CD4-positive, alpha-beta T cell (primary cell): ENCODE data around the gene FUT4. TPM values are rescaled to one million over a fixed set of nuclear protein-coding genes. Genes with fewer than 3 reads are reported as not detected.
"Not testable (repeated sequence)": the region's sequence is repeated elsewhere in the genome, so short reads cannot be mapped to it uniquely, and the experiment has no call there.

Experiments
- ATAC-seq: fragments of 200-7000 bp; cut with Tn5 transposase; one replicate; pipeline ENCODE4 v1.10.0; 2022; ENCODE audit warnings: mild to moderate bottlenecking; ENCODE audit not compliant: poor library complexity
- CTCF ChIA-PET: fragments of 350-600 bp; sonication (Branson Sonifier 250); formaldehyde crosslinking; loops from one replicate; lab custom pipeline; 2021; ENCODE audit warnings: antibody characterized with exemption, inconsistent platforms; lab: Charles Lee
- POLR2A ChIA-PET: fragments of 350-600 bp; sonication (Branson Sonifier 250); formaldehyde crosslinking; loops from one replicate; lab custom pipeline; 2021; ENCODE audit warnings: antibody characterized with exemption, inconsistent platforms; lab: Charles Lee
- DNase-seq, 14 experiments: peaks; one replicate each; pipeline ENCODE4 v3.0.0-alpha.2; 2013 to 2020; ENCODE audit warnings: mixed read lengths in 2 of 14
- H3K27ac ChIP-seq, 2 donors: one replicate each; pipeline versions ENCODE4 v1.5.1 to v1.7.0; 2013; ENCODE audit warnings: low read length in 2 of 2, low read depth in 1 of 2, mild to moderate bottlenecking in 1 of 2
- H3K27me3 ChIP-seq, 2 experiments: 1 replicate in 1 of 2; 2 replicates in 1 of 2; pipeline versions ENCODE4 v1.6.1 to v1.7.0; 2013; ENCODE audit warnings: low read length in 2 of 2, control low read depth in 1 of 2, mild to moderate bottlenecking in 1 of 2, moderate library complexity in 1 of 2; ENCODE audit not compliant: insufficient read depth in 2 of 2, control insufficient read depth in 1 of 2
- H3K36me3 ChIP-seq: one replicate; pipeline ENCODE4 v1.6.1; 2013; ENCODE audit warnings: low read length, control low read depth; ENCODE audit not compliant: insufficient read depth
- H3K4me1 ChIP-seq: one replicate; pipeline ENCODE4 v1.6.1; 2013; ENCODE audit warnings: low read length, control low read depth; ENCODE audit not compliant: insufficient read depth
- H3K4me3 ChIP-seq: one replicate; pipeline ENCODE4 v1.5.1; 2013; ENCODE audit warnings: mild to moderate bottlenecking, low read length, moderate library complexity
- H3K9me3 ChIP-seq, 2 experiments: 1 replicate in 1 of 2; 2 replicates in 1 of 2; pipeline versions ENCODE4 v1.6.1 to v1.7.0; 2013; ENCODE audit warnings: low read length in 2 of 2, mild to moderate bottlenecking in 2 of 2, control low read depth in 1 of 2, moderate library complexity in 1 of 2; ENCODE audit not compliant: control insufficient read depth in 1 of 2, insufficient read depth in 1 of 2
- H3K27ac Mint-ChIP-seq: one replicate; pipeline ENCODE4 v1.8.0; 2020; ENCODE audit warnings: mixed read lengths
- H3K27me3 Mint-ChIP-seq: one replicate; pipeline ENCODE4 v1.8.0; 2021; ENCODE audit warnings: mixed read lengths
- H3K36me3 Mint-ChIP-seq: one replicate; pipeline ENCODE4 v1.8.0; 2021; ENCODE audit warnings: low read depth, mixed read lengths
- H3K4me1 Mint-ChIP-seq: one replicate; pipeline ENCODE4 v1.8.0; 2021; ENCODE audit warnings: low read depth, mixed read lengths
- H3K4me3 Mint-ChIP-seq: one replicate; pipeline ENCODE4 v1.8.0; 2020; ENCODE audit warnings: mild to moderate bottlenecking, mixed read lengths
- H3K9me3 Mint-ChIP-seq: one replicate; pipeline ENCODE4 v1.8.0; 2020; ENCODE audit warnings: mixed read lengths
- intact Hi-C, 2 experiments: fragments of 100-400 bp; cut with DNase I in 1 of 2; cut with micrococcal nuclease in 1 of 2; formaldehyde crosslinking; loops; one replicate each; pipeline versions ENCODE4 v1.15.1 to v1.9.0; 2023 to 2025; cut with DNase I, micrococcal nuclease
- total RNA-seq, 174 experiments: library from RNA in 2 of 174; stranded (reverse) in 2 of 174; gene quantifications; one replicate each; pipeline ENCODE4 v1.2.3 and lab custom pipeline; 2021 to 2026
- TF ChIP-seq, protein P1 (sequence below): fragments of 200-600 bp; IDR thresholded peaks from one replicate; pipeline ENCODE4 v1.8.0; 2022; ENCODE audit warnings: antibody characterized with exemption, mild to moderate bottlenecking

The FUT4 gene
- total RNA-seq, 2 experiments from 2014 or later = 4.3 to 5.1 TPM

DNA sequence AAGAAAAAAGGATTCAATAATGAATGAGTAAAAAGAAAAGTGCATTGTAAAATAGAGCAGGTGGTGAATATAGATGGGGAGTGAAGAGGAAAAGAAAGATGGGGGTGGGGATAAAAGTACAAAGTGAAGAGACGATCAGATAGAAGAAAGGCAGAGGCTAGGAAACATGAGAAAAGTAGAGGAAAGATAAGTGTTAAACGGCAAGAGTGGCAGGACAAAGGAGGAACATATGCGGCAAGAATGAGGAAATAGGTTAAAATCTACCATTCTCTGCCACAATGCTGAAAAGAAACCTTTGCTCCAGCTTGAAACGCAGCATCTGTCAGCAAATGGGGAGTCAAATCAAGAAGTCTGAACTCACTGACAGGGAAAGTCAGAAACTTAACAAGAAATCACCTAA is 6.8 kb downstream of the FUT4 start:
- TF ChIP-seq, protein P1, sequence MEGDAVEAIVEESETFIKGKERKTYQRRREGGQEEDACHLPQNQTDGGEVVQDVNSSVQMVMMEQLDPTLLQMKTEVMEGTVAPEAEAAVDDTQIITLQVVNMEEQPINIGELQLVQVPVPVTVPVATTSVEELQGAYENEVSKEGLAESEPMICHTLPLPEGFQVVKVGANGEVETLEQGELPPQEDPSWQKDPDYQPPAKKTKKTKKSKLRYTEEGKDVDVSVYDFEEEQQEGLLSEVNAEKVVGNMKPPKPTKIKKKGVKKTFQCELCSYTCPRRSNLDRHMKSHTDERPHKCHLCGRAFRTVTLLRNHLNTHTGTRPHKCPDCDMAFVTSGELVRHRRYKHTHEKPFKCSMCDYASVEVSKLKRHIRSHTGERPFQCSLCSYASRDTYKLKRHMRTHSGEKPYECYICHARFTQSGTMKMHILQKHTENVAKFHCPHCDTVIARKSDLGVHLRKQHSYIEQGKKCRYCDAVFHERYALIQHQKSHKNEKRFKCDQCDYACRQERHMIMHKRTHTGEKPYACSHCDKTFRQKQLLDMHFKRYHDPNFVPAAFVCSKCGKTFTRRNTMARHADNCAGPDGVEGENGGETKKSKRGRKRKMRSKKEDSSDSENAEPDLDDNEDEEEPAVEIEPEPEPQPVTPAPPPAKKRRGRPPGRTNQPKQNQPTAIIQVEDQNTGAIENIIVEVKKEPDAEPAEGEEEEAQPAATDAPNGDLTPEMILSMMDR = no peak
- no peak for DNase-seq
- ATAC-seq = no peak
- Histone ChIP-seq H3K27ac (no peak overlapping the region), H3K9me3 (no peaks in the 10 kb centered on the region), H3K27me3 (no peaks in the 10 kb centered on the region), H3K36me3 (no peaks in the 10 kb centered on the region), H3K4me1 (peaks cover 15% of the 10 kb centered on the region), H3K4me3 (no peak overlapping the region)
- intact Hi-C loops = no loop called here
- no peaks in the 10 kb centered on the region for H3K9me3 Mint-ChIP-seq
- H3K4me3 Mint-ChIP-seq = no peak overlapping the region
- CTCF ChIA-PET = no interaction called here
- POLR2A ChIA-PET = no interaction called here
- H3K27ac Mint-ChIP-seq = peak overlapping the region; percentile 4
- no peaks in the 10 kb centered on the region for H3K27me3 Mint-ChIP-seq
- H3K36me3 Mint-ChIP-seq = no peaks in the 10 kb centered on the region
- peaks cover 51% of the 10 kb centered on the region for H3K4me1 Mint-ChIP-seq

DNA sequence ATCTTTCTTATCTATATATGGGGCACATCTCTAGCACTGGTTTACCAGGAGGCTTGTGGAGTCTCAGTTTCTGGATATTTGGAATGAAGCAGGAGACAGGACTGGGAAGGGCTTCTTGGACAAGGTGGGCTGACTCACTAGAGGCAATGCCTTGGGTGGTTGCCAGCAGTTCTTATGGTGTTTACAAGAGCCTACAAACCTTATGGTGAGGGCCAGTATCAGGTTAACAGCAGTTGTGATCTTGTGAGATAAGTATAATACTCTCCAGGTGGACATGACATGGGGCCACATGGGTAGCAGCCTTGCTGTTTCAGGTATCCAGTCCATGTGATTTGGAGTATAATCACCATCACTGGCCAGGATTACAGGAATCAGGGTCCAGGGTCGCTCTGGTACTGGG is 10.2 kb downstream of the FUT4 start:
- no peak overlapping the region for H3K4me3 Mint-ChIP-seq
- H3K27ac Mint-ChIP-seq = no peak overlapping the region
- H3K9me3 ChIP-seq = no peaks in the 10 kb centered on the region
- H3K27me3 ChIP-seq = no peaks in the 10 kb centered on the region
- POLR2A ChIA-PET = no interaction called here
- no peaks in the 10 kb centered on the region for H3K27me3 Mint-ChIP-seq
- CTCF ChIA-PET = no interaction called here
- no peaks in the 10 kb centered on the region for H3K4me1 ChIP-seq
- peaks cover 18% of the 10 kb centered on the region for H3K4me1 Mint-ChIP-seq
- TF ChIP-seq, protein P1 = no peak
- DNase-seq (no peak), ATAC-seq (no peak)
- intact Hi-C loops = no loop called here
- H3K9me3 Mint-ChIP-seq = no peaks in the 10 kb centered on the region
- H3K27ac ChIP-seq = no peak overlapping the region
- no peaks in the 10 kb centered on the region for H3K36me3 Mint-ChIP-seq
- no peak overlapping the region for H3K4me3 ChIP-seq
- no peaks in the 10 kb centered on the region for H3K36me3 ChIP-seq

DNA sequence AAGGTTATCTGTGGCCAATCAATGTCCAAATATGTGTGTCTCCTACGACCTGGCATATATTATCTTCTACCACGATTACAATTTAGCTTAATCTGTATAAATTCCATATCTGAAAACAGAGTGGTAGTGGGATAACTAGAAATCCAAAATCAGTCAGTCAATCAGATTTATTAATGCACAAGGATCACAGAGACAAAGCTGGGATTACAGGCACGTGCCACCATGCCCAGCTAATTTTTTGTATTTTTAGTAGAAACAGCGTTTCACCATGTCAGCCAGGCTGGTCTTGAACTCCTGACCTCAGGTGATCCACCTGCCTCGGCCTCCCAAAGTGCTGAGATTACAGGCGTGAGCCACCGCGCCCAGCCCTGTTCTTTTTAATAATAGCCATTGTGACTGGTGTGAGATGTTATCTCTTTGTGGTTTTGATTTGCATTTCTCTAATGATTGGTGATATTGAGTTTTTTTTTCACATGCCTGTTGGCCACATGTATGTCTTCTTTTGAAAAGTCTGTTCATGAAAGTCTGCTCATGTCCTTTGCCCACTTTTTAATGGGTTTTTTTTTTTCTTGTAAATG is 12.1 kb downstream of the FUT4 start:
- H3K4me1 ChIP-seq, ATAC-seq, intact Hi-C loops, H3K27me3 Mint-ChIP-seq, CTCF ChIA-PET, H3K36me3 Mint-ChIP-seq, H3K4me1 Mint-ChIP-seq, H3K27ac Mint-ChIP-seq, H3K36me3 ChIP-seq, H3K27ac ChIP-seq, H3K27me3 ChIP-seq, H3K9me3 ChIP-seq, POLR2A ChIA-PET, H3K4me3 Mint-ChIP-seq, H3K4me3 ChIP-seq, DNase-seq, H3K9me3 Mint-ChIP-seq: not testable (repeated sequence)

DNA sequence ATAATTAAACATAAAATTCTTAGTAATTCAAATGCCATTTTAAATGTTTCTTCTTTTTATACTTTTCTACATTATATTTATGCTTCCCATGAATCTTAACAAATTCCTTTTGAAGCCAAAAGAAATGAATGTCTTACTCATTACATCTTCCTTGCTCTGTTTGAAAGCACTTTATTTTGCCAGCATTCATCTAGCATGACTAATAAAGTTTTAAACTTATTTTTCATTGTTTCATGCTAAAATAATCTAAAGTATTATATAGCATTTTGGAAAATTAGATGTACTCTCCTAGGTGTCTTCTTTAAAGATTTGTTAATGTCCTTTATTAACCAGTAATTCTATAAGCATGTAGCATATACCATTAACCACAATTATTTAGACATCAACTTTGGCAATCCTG is 13.7 kb downstream of the FUT4 start:
- ATAC-seq (no peak), DNase-seq (no peak)
- no peak overlapping the region for H3K27ac ChIP-seq
- no peaks in the 10 kb centered on the region for H3K27me3 ChIP-seq
- Mint-ChIP-seq H3K27ac (no peak overlapping the region), H3K9me3 (no peaks in the 10 kb centered on the region), H3K4me3 (no peak overlapping the region), H3K27me3 (no peaks in the 10 kb centered on the region), H3K4me1 (no peaks in the 10 kb centered on the region), H3K36me3 (no peaks in the 10 kb centered on the region)
- ChIA-PET POLR2A (no interaction called here), CTCF (no interaction called here)
- TF ChIP-seq, protein P1 = no peak
- H3K4me3 ChIP-seq = no peak overlapping the region
- no peaks in the 10 kb centered on the region for H3K4me1 ChIP-seq
- intact Hi-C loops = no loop called here
- no peaks in the 10 kb centered on the region for H3K9me3 ChIP-seq
- H3K36me3 ChIP-seq = no peaks in the 10 kb centered on the region
